ENCODE data around the gene CNIH2.
"Not testable (repeated sequence)": the region's sequence is repeated elsewhere in the genome, so short reads cannot be mapped to it uniquely, and the experiment has no call there.

Gene CNIH2

DNA sequence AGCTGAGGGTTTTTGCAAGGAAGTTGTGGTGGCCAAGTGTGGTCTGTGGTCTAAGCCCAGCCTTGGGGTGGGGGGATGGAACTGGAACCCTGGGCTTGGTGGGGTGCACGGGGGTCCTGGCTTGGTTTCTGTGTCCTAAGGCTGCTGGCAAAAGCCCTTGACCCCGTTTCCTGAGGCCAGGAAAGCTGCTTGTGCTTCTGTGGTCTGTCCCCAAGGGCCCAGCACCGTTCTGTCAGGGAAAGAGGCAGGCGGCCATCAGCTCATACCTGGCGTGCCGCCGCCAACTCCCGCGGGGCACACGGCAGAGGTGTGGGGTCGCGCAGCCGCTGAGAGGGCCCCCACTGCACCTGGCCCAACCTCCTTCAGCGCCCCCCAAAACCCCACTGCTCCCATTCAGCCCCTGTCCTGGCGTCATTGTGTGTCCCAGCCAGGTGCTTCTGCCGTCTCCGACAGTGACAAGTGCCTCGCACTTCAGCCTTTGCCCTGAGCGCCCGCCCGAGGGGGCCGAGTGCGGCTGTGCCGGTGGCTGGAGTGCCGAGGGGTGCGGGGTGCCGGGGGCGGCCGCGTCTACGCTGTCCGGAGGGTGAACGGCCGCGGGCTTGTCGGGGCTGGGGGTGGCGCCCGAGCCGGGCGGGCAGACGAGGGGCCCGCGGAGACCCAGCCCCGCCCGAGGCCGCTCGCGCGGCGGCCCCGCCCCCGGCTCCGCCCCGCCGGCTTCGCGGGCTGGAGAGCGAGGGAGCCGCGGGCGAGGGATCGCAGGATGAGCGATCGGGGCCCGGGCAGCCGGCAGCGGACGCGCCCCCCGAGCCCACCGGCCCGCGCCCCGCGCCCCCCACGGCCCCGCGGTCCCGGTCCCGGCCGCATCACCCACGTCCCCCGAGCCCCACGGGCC is at the start of gene CNIH2:
Gene CNIH2 (plus strand): TSS at position 705 of the 892 bp plus-strand sequence. CDS start 282 bp downstream, outside the sequence.
- peak in 1 of 14 donors; percentile 42 for DNase-seq

DNA sequence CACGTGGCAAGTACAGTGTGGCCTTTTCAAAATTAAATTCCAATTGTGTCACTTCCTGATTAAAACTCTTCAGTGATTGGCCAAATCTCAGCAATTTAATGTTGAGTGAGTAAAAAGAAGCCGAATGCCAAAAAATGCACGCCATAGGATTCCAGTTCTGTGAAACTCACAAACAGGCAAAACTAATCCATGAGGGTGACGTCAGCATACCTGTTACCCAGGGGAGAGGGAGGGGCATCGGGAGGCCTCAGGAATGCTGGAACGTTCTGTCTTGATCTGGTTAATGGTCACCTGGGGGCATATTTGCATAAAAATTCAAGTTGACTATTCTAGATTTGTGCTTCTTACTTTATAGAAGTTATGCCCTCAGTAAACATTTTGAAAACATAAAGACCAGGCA is 49.5 kb upstream of the CNIH2 start:
- DNase-seq: no peak

DNA sequence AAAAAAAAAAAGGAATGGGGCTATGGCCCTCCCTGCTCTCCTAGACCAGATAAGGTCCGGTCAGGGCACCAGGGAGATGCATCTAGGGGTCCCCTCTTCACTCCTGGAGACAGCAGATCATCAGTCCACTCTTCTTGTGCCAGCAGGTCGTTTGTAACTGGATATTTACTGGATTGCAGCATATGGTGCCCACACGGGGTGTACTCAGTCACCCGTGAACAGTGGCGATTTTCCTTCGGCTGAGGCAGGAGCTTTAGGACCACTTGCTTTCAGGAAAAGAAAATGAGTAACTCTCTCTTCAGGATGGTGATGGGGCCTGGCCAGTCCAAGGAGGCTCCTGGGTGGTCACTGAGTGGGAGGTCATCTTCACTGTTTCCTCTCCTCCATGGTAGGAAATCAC is 47.8 kb upstream of the CNIH2 start:
- peak in 1 of 14 donors; percentile 81 for DNase-seq

DNA sequence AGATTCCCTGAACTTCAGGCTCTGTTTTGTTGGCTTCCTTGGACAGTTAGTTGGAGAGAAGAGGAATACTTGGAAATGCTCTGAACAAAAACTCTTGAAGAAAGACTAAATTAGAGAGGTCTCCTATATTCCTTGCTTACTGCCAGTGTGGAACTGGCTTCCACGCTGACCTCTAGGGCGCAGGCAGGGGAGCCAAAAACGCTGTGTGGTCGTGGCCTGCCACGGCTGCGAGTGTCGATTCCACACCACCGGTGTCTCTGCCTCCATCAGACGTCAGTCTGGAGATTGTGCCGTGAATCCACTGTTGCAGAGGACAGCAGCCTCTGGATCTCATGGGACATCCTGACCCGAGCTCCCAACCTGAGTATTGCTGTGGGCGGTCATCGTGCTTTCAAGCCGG is 47.0 kb upstream of the CNIH2 start:
- no peak for DNase-seq

- DNase-seq: peak in 1 of 14 donors; percentile 85
Observed at GRCh38 chr11:66231561-66231960, 46.4 kb upstream of the CNIH2 start.

GRCh38 chr11:66232769-66233168 is 45.2 kb upstream of the CNIH2 start:
- DNase-seq: peak in 1 of 14 donors; percentile 58

DNA sequence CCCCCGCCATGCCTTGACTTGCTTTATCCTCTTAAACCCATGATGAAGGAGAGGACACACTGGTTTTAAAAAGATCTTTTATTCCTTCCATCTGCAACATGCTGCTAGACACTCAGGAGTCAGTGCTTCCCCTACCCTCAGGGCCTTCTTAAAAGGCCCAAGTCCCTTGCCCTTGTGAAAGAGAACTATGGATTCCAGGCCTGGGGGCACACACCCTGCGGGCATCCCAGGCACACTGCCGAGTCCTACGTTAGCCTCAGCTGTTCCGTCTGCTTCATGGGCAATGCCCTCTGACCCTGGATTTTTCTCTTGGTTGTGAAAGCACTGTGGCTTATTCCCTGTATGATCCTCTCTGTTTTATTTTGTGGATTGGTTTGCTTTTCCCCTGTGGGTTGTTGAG is 44.7 kb upstream of the CNIH2 start:
- no peak for DNase-seq

GRCh38 chr11:66235141-66235540 is 42.8 kb upstream of the CNIH2 start:
- DNase-seq: no peak

- DNase-seq: no peak
Observed at GRCh38 chr11:66237867-66238266, 40.1 kb upstream of the CNIH2 start.

DNA sequence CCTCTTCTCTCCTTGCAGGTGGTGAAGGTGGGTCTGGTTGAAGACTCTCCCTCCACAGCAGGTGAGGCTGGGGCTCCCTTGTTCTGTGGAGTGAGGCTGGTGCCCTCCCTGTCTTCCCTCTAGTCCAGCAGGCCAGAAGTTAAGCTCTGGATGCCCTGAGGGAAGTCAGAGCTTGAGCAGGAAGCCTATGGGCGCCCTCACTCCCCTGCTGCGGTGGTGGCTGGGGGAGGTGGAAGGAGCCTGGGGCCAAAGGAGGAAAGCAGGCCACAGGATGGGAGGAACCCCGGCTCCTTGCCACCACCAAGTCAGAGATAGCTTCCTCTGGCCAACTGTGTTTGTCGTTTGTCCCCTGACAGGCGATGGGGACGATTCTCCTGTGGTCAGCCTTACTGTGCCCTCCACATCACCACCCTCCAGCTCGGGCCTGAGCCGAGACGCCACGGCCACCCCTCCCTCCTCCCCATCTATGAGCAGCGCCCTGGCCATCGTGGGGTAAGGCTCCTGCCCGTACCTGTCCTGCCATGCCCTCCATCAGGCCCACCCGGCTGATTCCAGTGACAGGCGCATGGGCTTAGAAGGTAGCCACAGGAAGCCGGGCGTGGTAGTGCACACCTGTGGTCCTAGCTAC is 39.1 kb upstream of the CNIH2 start:
- DNase-seq: no peak

DNA sequence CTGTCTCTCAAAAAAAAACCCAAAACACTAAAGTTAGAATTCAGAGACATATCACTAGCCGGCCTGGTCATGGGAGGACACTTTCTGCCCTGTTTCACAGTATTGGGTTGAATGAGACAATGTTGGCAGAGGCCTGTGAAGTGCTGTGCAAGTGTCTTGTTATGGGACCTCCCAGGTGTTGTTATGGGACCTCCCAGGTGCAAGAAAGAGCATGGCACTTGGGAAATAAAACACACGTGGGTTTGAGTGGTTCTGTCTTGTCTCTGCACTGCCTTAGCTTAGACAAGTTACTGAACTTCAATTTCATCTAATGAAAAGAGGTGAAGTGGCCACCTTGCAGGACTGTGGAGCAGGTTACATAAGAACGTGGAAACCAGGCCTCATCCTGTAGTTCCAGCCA is 38.5 kb upstream of the CNIH2 start:
- DNase-seq: no peak

DNA sequence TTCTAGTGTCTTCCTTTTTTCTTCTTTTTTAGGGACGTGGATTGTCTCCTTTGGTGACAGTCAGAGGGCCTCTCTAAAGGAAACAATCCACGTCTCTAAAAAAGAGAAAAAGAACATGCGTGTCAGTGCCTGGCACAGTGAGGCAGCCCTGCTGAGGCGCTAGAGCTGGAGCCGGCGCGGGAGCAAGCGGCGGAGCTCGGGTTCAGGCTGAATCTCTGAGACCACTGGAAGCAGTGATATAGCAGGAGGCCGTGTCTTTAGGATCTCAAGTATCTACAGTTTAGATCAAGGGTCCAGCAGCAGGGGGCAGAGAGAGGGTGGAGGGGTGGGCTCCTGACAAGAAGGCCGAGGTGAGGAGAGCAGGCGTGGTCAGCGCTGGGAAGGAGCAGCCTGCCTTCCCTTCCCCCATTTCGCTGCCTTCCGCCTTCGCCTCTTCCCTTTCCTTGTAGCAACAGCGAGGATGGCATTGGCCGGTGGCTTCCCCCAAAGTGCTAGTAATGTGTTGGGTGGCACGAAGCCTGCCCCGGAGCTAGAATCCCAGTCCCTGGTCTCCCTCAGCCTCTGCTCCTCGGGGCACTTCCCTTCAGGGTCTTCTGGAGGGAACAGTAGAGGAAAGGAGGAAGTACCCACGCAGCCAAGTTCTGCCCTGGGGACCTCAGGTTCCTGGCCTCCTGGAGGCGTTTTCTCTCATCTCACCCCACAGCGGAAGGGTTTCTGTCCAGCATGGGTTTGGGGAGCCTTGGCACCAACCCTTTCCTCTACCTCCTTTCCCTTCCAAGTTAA is 37.8 kb upstream of the CNIH2 start:
- no peak for DNase-seq

DNA sequence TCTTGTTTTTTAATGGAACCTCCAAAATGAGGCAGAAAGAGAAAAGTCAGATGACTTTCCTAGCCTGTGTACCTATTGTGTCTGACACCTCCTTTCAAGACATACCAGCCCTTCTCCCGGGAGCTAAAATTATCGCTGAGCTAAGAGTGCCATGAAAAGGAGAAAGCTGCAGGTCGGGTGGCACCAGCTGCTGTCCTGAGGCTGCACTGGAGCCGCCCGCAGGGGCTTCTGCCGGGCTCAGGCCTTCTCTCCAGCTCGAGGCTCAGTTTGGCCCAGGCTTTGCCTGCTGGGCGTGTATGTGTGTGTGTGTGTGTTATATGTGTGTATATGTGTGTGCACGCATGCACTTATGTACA is 37.2 kb upstream of the CNIH2 start:
- DNase-seq: peak in 1 of 14 donors; percentile 23

GRCh38 chr11:66242095-66242765 is 35.7 kb upstream of the CNIH2 start:
- DNase-seq: peak in 2 of 14 donors; percentile 18 to 88

DNA sequence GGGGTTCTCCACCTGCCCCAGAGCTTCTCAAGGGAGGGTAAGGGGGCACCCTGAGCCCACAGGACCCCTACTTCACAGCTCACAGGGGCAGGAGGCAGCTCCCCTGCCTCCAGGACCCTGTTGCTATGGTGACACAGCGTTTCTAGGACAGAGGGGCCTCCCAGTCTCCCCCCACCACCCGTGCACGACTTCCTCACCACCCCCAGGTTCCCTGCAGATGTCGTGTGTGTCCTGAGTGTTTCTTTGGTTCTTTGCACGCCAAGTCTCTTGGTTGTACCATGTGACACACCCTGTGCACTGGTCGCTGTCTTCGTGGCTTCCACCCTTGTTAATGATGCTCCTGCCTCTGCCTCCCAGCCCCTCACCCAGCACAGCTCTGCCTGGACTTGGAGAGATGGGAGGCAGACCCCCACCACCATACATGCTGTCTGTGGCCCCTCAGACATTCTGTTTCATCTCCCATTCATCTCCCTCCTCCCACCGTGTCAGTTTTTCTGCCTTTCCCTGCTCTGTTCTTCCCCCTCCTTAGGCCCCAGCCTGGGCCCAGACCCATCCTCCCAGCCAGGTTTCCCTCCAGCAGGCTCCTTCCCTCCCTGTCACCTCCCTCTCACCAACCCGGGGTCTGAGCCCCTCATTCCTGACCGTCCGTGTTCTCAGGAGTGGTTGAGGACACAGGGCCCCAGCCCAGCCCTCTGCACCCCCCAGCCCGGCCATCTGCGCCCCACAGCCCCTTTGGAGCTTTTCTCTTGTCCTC is 34.0 kb upstream of the CNIH2 start:
- DNase-seq: no peak

DNA sequence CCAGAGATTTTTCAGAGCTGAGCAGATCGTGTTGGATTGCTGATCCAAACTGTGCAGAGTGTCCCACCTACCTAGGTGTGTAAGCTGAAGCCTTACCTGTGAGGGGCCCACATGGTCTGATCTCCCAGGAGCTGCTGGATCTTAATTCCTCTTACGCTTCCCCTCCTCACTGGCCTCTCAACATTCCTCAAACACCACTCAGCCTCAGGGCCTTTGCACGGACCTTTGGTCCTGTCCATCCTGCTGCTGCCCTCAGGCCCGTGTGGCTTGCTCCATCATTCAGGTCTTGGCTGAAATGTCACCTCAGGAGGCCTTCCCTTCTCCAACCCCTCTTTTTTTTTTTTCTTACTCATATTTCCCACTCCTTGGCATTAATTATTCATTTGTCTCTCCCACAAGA is 30.7 kb upstream of the CNIH2 start:
- no peak for DNase-seq

DNA sequence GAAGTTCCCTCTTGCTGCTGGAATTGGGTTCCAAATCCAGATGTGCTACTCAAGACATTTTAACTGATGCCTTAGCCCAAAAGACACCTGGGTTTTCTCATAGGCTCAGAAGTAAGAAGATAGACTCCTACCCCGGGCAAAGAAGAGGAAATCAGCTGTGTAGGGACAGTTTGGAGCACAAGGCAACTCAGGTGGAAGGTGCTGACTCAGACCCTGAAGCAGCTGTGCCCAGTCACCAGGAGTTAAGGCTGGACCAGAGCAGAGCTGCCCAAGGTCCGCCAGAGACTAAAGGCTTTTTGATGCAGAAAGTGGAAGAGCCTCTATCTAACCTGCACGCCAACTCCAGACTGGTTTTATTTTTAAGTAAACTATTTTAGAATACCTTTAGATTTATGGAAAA is 30.2 kb upstream of the CNIH2 start:
- no peak for DNase-seq

DNA sequence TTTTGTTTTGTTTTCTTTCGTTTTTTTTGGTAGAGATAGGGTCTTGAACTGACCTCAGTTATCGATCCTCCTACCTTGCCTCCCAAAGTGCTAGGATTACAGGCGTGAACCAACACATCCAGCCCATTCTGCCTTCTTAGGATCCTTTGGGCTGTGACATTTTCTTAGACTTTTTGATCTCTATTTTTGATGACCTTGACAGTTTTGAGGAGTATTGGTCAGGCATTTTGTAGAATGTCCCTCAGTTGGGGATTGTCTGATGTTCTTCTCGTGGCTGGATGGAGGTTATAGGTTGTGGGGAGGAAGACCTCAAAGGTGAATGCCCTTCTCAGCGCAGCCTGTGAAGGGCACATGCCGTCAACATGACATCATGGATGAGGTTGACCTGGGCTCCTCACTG is 29.1 kb upstream of the CNIH2 start:
- no peak for DNase-seq

DNA sequence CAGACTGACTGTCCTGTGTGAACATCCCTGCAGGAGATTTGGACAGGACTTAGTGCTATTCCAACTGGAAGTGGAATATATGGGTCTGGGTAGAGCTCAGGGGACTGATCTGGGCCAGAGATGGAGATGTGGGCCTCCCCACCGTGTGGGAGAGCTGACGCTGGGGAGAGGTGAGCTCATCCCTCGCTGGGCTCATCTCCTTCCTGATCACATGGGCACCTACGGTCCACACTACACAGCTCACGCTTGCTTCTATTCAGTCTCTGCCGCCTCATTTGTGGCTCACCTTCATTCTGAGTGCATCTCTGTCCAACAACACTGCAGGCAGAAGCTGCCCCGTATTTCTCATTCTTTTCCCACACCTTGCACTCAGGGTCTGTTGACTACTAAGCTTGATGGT is 26.2 kb upstream of the CNIH2 start:
- peak in 1 of 14 donors; percentile 41 for DNase-seq

DNA sequence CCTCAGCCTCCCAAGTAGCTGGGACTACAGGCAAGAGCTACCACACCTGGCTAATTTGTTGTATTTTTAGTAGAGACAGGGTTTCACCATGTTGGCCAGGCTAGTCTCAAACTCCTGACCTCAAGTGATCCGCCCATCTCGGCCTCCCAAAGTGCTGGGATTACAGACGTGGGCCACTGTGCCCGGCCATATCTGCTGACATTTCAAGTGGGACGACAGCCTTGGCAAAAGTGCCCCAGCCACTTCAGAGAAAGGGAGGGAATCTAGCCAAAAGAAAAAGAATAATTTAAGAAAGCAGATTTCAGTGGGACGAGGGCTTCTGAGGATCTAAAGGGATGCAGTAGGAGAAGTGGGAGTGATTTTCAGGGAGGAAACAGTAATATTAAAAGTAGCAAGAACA is 24.9 kb upstream of the CNIH2 start:
- DNase-seq: not testable (repeated sequence)

- DNase-seq: no peak
Observed at GRCh38 chr11:66258473-66258893, 19.5 kb upstream of the CNIH2 start.

DNA sequence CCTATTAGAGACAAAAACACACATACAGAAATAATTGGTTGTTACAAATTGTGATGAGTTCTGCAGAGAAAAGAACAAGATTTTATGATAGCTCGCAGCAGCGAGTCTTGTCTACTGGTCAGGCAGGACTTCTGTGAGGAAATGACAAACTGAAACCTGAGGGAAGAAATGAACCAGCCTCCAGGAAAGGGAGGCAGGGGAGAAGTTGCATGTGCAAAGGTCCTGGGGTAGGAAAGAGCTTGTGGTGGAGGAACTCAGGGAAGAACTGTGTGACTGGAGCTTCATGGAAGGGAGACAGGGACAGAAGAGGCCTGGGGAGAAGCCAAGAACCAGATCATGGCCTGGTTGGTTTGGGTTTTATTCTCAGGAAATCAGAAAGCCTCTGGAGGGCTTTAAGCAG is 18.8 kb upstream of the CNIH2 start:
- no peak for DNase-seq

Measured in C1 segment of cervical spinal cord (tissue), 14 donors.